AG04450 (cell line): ENCODE measurements around the gene SVOP. TPM values are rescaled to one million over a fixed set of nuclear protein-coding genes. Genes with fewer than 3 reads are reported as not detected.
"Not testable (repeated sequence)": the region's sequence is repeated elsewhere in the genome, so short reads cannot be mapped to it uniquely, and the experiment has no call there.

Source experiments
- CTCF ChIA-PET: fragments of 300-600, 350-600 bp; formaldehyde crosslinking; extraction: SDS; loops from one replicate; lab custom pipeline; 2022; ENCODE audit warnings: antibody characterized with exemption, inconsistent platforms; lab: Charles Lee
- POLR2A ChIA-PET: fragments of 350-600 bp; formaldehyde crosslinking; extraction: SDS; loops from one replicate; lab custom pipeline; 2021; ENCODE audit warnings: antibody characterized with exemption, inconsistent platforms; lab: Yijun Ruan, JAX
- DNase-seq: peaks from one replicate; pipeline ENCODE4 v3.0.0-alpha.2; 2011; ENCODE audit warnings: low read depth, low spot score
- H3K27ac ChIP-seq: one replicate; pipeline ENCODE4 v1.5.1; 2012; ENCODE audit warnings: low read depth, low read length, control low read depth
- H3K27me3 ChIP-seq: one replicate; pipeline ENCODE4 v1.6.0; 2012; ENCODE audit warnings: low read length; ENCODE audit not compliant: control insufficient read depth, insufficient read depth
- H3K4me3 ChIP-seq: 2 replicates; pipeline ENCODE4 v1.5.1; 2011; ENCODE audit warnings: mild to moderate bottlenecking, low read depth, low read length, control low read depth
- H3K9me3 ChIP-seq: 2 replicates; pipeline ENCODE4 v1.5.1; 2012; ENCODE audit warnings: low read length; ENCODE audit not compliant: control insufficient read depth, insufficient read depth
- polyA plus RNA-seq: library from polyadenylated mRNA; depleted of rRNA; stranded (reverse); fragments of >200 nt; gene quantifications from 2 replicates; pipeline ENCODE4 v1.2.3, GENCODE V29; 2011
- TF ChIP-seq, protein P1 (sequence below): IDR thresholded peaks from 2 replicates; pipeline ENCODE4 v1.5.1; 2011; ENCODE audit warnings: low read depth, low read length, control low read depth, inconsistent platforms

The SVOP gene
- polyA plus RNA-seq, 1 experiment, result not detected

GRCh38 chr12:108995370-108995992, 25.4 kb downstream of the SVOP start:
- CTCF ChIA-PET, result no interaction called here
- Histone ChIP-seq H3K27me3 (no peaks in the 10 kb centered on the region), H3K4me3 (no peak overlapping the region), H3K27ac (no peak overlapping the region), H3K9me3 (no peaks in the 10 kb centered on the region)
- TF ChIP-seq, protein P1, sequence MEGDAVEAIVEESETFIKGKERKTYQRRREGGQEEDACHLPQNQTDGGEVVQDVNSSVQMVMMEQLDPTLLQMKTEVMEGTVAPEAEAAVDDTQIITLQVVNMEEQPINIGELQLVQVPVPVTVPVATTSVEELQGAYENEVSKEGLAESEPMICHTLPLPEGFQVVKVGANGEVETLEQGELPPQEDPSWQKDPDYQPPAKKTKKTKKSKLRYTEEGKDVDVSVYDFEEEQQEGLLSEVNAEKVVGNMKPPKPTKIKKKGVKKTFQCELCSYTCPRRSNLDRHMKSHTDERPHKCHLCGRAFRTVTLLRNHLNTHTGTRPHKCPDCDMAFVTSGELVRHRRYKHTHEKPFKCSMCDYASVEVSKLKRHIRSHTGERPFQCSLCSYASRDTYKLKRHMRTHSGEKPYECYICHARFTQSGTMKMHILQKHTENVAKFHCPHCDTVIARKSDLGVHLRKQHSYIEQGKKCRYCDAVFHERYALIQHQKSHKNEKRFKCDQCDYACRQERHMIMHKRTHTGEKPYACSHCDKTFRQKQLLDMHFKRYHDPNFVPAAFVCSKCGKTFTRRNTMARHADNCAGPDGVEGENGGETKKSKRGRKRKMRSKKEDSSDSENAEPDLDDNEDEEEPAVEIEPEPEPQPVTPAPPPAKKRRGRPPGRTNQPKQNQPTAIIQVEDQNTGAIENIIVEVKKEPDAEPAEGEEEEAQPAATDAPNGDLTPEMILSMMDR, result no peak
- no peak for DNase-seq
- POLR2A ChIA-PET, result no interaction called here

- H3K27me3 ChIP-seq, H3K4me3 ChIP-seq, H3K27ac ChIP-seq, H3K9me3 ChIP-seq, CTCF ChIA-PET, POLR2A ChIA-PET, DNase-seq: not testable (repeated sequence)
Observed at GRCh38 chr12:108990103-108990502, 30.8 kb downstream of the SVOP start.

DNA sequence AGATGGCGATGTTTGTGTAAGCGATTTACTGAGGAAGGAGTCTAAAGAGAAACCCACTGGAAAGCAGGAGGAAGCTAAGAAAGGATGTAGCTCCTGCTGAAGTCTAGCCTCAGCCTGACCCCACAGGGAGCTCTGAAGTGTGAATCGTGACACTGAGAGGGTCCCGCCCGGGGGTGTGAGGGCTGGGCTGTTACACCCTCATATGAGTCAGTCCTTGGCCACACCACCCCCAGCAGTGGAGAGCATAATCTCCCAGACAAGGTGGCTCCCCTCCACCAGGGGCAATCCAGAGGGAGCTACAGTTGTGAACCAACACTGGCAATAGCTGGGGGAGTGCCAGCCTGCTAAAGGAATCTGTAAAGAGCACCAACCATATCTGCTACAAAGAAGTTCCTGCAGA, 31.5 kb downstream of the SVOP start:
- ChIA-PET CTCF (no interaction called here), POLR2A (no interaction called here)
- TF ChIP-seq, protein P1, result no peak
- H3K4me3 ChIP-seq, result no peak overlapping the region
- DNase-seq, result no peak
- H3K27me3 ChIP-seq, result no peaks in the 10 kb centered on the region
- no peaks in the 10 kb centered on the region for H3K9me3 ChIP-seq
- no peak overlapping the region for H3K27ac ChIP-seq

DNA sequence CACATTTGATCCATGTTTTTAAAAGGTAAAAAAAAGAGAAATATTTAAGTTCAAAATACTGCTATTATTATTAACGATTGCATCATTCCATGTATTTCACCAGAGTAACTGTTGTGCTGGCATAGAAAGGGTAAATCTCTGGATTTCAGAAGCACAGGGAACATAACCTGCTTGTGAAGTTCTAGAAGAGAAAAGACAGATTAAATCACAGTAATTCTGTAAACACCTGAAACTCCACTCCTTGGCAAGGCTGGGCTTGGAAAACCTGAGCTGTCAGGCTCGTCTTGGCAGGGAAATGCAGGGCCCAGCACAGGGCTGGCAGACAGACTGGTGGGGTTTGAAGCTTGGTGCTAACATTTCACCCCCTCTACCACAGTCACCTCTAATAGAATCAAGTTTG, 35.1 kb downstream of the SVOP start:
- H3K27ac ChIP-seq, result no peak overlapping the region
- H3K4me3 ChIP-seq, result no peak overlapping the region
- peaks cover 3% of the 10 kb centered on the region; the same call in 1 of the 2 replicates for H3K9me3 ChIP-seq
- no peak for DNase-seq
- TF ChIP-seq, protein P1, result no peak
- H3K27me3 ChIP-seq, result no peaks in the 10 kb centered on the region
- POLR2A ChIA-PET, result no interaction called here
- CTCF ChIA-PET, result no interaction called here

GRCh38 chr12:108983227-108983626, 37.6 kb downstream of the SVOP start:
- Histone ChIP-seq H3K27ac (no peak overlapping the region), H3K27me3 (no peaks in the 10 kb centered on the region), H3K4me3 (no peak overlapping the region), H3K9me3 (peaks cover 3% of the 10 kb centered on the region; the same call in 1 of the 2 replicates)
- ChIA-PET POLR2A (no interaction called here), CTCF (no interaction called here)
- DNase-seq, result no peak
- TF ChIP-seq, protein P1, result no peak
